OCI-LY1 (cell line): ENCODE data around the gene NFIL3.

Source experiments
- CTCF ChIP-seq: fragments of 200-600 bp; sonication (generic), shearing (Covaris generic); IDR thresholded peaks from 2 replicates; pipeline ENCODE4 v1.5.1; 2017; ENCODE audit warnings: mild to moderate bottlenecking, antibody characterized with exemption, low read length, moderate library complexity, mixed read lengths
- EZH2 ChIP-seq: fragments of 200-600 bp; sonication (generic), shearing (Covaris generic); IDR thresholded peaks from 2 replicates; pipeline ENCODE4 v1.8.0; 2017; ENCODE audit warnings: borderline replicate concordance, mixed run types, mild to moderate bottlenecking, antibody characterized with exemption, low read length, moderate library complexity, mixed read lengths

GRCh38 chr9:91364005-91364404 lies 59.6 kb downstream of the NFIL3 start:
- no peak for TF ChIP-seq CTCF
- TF ChIP-seq EZH2 = no peak
